Activated B cell treated with CpG ODN at 0.5 μM for 24 hours (primary cell): ENCODE data around the gene NT5DC3. TPM values are rescaled to one million over a fixed set of nuclear protein-coding genes. Genes with fewer than 3 reads are reported as not detected.

Experiments used
- ATAC-seq: fragments of 200-7000 bp; cut with Tn5 transposase; one replicate; pipeline ENCODE4 v1.10.0; 2021; ENCODE audit warnings: low read depth, mild to moderate bottlenecking, moderate library complexity
- CTCF ChIA-PET: fragments of 350-600 bp; sonication (Branson Sonifier 250); formaldehyde crosslinking; loops from one replicate; lab custom pipeline; 2021; ENCODE audit warnings: antibody characterized with exemption; lab: Charles Lee
- POLR2A ChIA-PET: fragments of 350-600 bp; sonication (Branson Sonifier 250); formaldehyde crosslinking; loops from one replicate; lab custom pipeline; 2021; ENCODE audit warnings: antibody characterized with exemption; lab: Charles Lee
- DNase-seq: peaks from one replicate; pipeline ENCODE4 v3.0.0; 2022
- H3K27ac Mint-ChIP-seq: one replicate; pipeline ENCODE4 v1.8.0; 2020; ENCODE audit warnings: mixed read lengths
- H3K27me3 Mint-ChIP-seq: one replicate; pipeline ENCODE4 v1.8.0; 2021; ENCODE audit warnings: mixed read lengths
- H3K36me3 Mint-ChIP-seq: one replicate; pipeline ENCODE4 v1.8.0; 2021; ENCODE audit warnings: low read depth, mixed read lengths
- H3K4me1 Mint-ChIP-seq: one replicate; pipeline ENCODE4 v1.8.0; 2021; ENCODE audit warnings: mixed read lengths
- H3K4me3 Mint-ChIP-seq: one replicate; pipeline ENCODE4 v1.8.0; 2020; ENCODE audit warnings: mild to moderate bottlenecking, mixed read lengths
- H3K9me3 Mint-ChIP-seq: one replicate; pipeline ENCODE4 v1.8.0; 2020; ENCODE audit warnings: mixed read lengths
- CTCF ChIP-seq: fragments of 200-600 bp; IDR thresholded peaks from one replicate; pipeline ENCODE4 v1.8.0; 2022; ENCODE audit warnings: antibody characterized with exemption, mild to moderate bottlenecking
- intact Hi-C: fragments of 100-400 bp; cut with micrococcal nuclease; formaldehyde crosslinking; loops from one replicate; pipeline ENCODE4 v1.15.1; 2024
- total RNA-seq: library from RNA; stranded (reverse); gene quantifications from 2 replicates; pipeline ENCODE4 v1.2.3, GENCODE V29; 2022

NT5DC3 gene
- total RNA-seq, 1 donor from 2014 or later = 11.6 TPM

DNA sequence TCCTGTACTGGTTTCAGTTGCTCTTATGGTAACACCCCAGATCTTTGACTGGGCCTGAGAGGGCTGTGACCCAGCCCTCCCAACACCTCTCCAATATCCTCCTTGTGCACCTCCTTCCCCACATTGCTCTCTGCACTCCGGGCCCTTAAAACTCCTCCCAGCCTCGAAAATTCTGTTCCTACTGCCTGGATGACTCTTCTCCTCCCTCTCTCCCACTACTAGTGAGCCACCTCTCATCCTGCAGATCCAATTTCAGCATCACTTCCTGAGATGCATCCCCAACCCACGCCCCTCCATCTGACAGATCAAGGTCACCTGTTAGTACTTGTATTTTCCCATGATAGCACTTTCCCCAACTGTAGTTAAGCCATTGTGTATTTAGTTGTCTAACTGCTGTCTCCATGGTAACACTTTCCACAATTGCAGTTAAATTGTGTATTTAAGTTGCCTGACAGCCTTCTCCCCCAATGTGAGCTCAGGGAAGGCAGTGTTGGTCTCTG lies 11.5 kb upstream of the NT5DC3 start:
- ATAC-seq (no peak), DNase-seq (no peak)
- Mint-ChIP-seq H3K4me3 (no peak overlapping the region), H3K27me3 (peaks cover 2% of the 10 kb centered on the region), H3K4me1 (no peaks in the 10 kb centered on the region), H3K9me3 (no peaks in the 10 kb centered on the region), H3K36me3 (no peaks in the 10 kb centered on the region), H3K27ac (no peak overlapping the region)
- ChIA-PET CTCF (no interaction called here), POLR2A (no interaction called here)
- intact Hi-C loops = no loop called here
- no peak for TF ChIP-seq CTCF

DNA sequence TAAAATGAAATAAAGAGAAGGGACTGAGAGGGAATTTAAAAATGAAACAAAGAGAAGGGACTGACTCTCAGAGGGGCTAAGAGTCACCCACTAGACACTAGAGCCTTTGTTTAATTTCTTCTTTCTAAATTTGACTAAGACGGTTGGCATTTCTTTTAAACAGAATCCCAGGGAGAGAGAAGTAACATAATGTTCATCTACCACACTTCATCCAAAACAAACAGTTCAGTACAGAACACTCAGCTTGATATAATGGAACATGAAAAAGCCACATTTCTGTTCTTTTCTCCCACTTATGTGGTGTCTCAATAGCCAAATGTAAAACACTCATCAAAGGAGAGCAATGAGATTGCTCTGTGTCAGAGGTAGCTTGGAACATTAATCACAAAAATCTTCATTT lies 10.1 kb upstream of the NT5DC3 start:
- H3K4me3 Mint-ChIP-seq = no peak overlapping the region
- CTCF ChIA-PET = no interaction called here
- ATAC-seq = no peak
- no peaks in the 10 kb centered on the region for H3K4me1 Mint-ChIP-seq
- H3K9me3 Mint-ChIP-seq = no peaks in the 10 kb centered on the region
- H3K36me3 Mint-ChIP-seq = no peaks in the 10 kb centered on the region
- peaks cover 2% of the 10 kb centered on the region for H3K27me3 Mint-ChIP-seq
- intact Hi-C loops = no loop called here
- POLR2A ChIA-PET = no interaction called here
- H3K27ac Mint-ChIP-seq = no peak overlapping the region
- no peak for DNase-seq
- TF ChIP-seq CTCF = no peak

GRCh38 chr12:103850429-103850828 lies 9.4 kb upstream of the NT5DC3 start:
- peaks cover 2% of the 10 kb centered on the region for H3K27me3 Mint-ChIP-seq

DNA sequence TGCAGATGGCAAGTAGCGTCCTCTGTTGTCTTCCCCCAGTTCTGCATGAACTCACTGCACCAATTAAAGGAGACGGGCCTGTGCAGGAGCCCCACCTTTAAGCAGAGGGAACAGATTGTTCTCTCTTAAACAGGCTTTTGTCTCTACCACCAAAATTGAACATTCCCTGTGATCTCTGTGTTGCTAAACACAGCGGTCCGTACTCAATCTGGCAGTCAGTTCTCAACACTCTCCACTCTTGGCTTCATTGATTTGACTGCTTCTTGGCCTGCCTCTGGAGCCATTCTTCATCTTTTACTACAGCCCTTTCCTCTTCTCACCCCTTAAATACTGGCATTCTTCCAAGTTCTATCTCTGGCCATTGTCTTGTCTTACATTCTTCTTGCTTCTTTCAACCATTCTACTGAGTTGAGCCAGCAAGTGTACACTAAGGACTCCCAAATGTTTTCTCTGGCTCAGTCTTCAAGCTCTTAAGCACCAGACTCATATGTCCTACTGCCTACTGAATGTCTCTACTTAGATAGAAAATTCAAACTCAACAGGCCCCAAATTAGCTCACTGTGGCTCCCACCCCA lies 8.0 kb upstream of the NT5DC3 start:
- DNase-seq = no peak
- Mint-ChIP-seq H3K36me3 (no peaks in the 10 kb centered on the region), H3K9me3 (no peaks in the 10 kb centered on the region), H3K27me3 (peaks cover 2% of the 10 kb centered on the region), H3K4me1 (no peaks in the 10 kb centered on the region), H3K4me3 (no peak overlapping the region), H3K27ac (no peak overlapping the region)
- POLR2A ChIA-PET = no interaction called here
- intact Hi-C loops = no loop called here
- ATAC-seq = no peak
- CTCF ChIA-PET = interaction anchor here (0.8 kb wide), 1 partner anchor 28 kb away, joined by 3 read pairs; no protein-coding TSS in a partner anchor
- TF ChIP-seq CTCF = no peak

More at GRCh38 chr12:103850429-103850828, 9.4 kb upstream of the NT5DC3 start:
- no peak for ATAC-seq
- CTCF ChIA-PET = no interaction called here
- intact Hi-C loops = no loop called here
- Mint-ChIP-seq H3K27ac (no peak overlapping the region), H3K4me3 (no peak overlapping the region), H3K4me1 (no peaks in the 10 kb centered on the region), H3K36me3 (no peaks in the 10 kb centered on the region), H3K9me3 (no peaks in the 10 kb centered on the region)
- no peak for DNase-seq
- TF ChIP-seq CTCF = no peak
- POLR2A ChIA-PET = no interaction called here

DNA sequence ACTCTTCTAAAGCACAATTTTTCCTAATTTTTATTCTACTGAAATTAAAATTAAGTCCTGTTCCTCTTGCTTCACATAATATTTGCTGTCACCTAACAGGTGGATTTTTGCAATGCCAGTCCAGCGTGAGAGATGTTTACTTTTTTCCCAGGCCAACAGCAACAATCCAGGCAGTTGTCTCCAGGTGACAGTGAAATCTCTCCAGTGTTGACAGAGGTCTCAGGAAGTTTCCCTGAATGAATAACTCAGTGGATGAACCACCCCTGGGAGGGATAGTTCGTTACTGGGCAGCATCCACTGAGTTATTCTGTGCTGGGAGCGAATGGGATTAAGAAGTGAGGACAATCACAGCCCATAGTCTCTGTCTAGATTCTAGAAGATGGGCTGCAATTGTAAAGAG lies 7.1 kb upstream of the NT5DC3 start:
- H3K36me3 Mint-ChIP-seq = no peaks in the 10 kb centered on the region
- DNase-seq (no peak), ATAC-seq (no peak)
- ChIA-PET CTCF (no interaction called here), POLR2A (no interaction called here)
- H3K27me3 Mint-ChIP-seq = no peaks in the 10 kb centered on the region
- TF ChIP-seq CTCF = no peak
- H3K9me3 Mint-ChIP-seq = no peaks in the 10 kb centered on the region
- intact Hi-C loops = no loop called here
- H3K27ac Mint-ChIP-seq = no peak overlapping the region
- no peaks in the 10 kb centered on the region for H3K4me1 Mint-ChIP-seq
- H3K4me3 Mint-ChIP-seq = no peak overlapping the region
